GM23338 (cell line): ENCODE data around the gene TBC1D2B. TPM values are rescaled to one million over a fixed set of nuclear protein-coding genes. Genes with fewer than 3 reads are reported as not detected.

Source experiments
- ATAC-seq: fragments of 200-7000 bp; cut with Tn5 transposase; 3 replicates; pipeline ENCODE4 v1.9.1; 2020
- DNase-seq: peaks from one replicate; pipeline ENCODE4 v3.0.0-alpha.2; 2015; ENCODE audit warnings: low spot score
- H2AFZ ChIP-seq: fragments of 200-600 bp; sonication (generic); 2 replicates; pipeline ENCODE4 v1.8.0; 2016; ENCODE audit warnings: antibody characterized with exemption, mild to moderate bottlenecking, moderate library complexity
- H3F3A ChIP-seq: fragments of 200-600 bp; sonication (generic); replicated peaks from 2 replicates; pipeline ENCODE4 v1.8.0; 2017; ENCODE audit warnings: antibody characterized with exemption, mixed run types, low read depth
- H3K27ac ChIP-seq: fragments of 200-600 bp; sonication (generic); 2 replicates; pipeline ENCODE4 v1.6.1; 2016; ENCODE audit warnings: low read depth
- H3K27me3 ChIP-seq: fragments of 200-600 bp; sonication (generic); 2 replicates; pipeline ENCODE4 v1.8.0; 2016; ENCODE audit warnings: mild to moderate bottlenecking, mixed run types, moderate library complexity; ENCODE audit not compliant: insufficient read depth
- H3K36me3 ChIP-seq: fragments of 200-600 bp; sonication (generic); 2 replicates; pipeline ENCODE4 v1.8.0; 2016; ENCODE audit warnings: mild to moderate bottlenecking; ENCODE audit not compliant: insufficient read depth
- H3K4me1 ChIP-seq: fragments of 200-600 bp; sonication (generic); 2 replicates; pipeline ENCODE4 v1.8.0; 2016; ENCODE audit warnings: mild to moderate bottlenecking, moderate library complexity; ENCODE audit not compliant: insufficient read depth
- H3K4me2 ChIP-seq: fragments of 200-600 bp; sonication (generic); 2 replicates; pipeline ENCODE4 v1.7.1; 2017; ENCODE audit warnings: mixed run types
- H3K4me3 ChIP-seq: fragments of 200-600 bp; sonication (generic); 2 replicates; pipeline ENCODE4 v1.6.1; 2016; ENCODE audit warnings: mixed run types
- H3K79me2 ChIP-seq: fragments of 200-600 bp; sonication (generic); replicated peaks from 2 replicates; pipeline ENCODE4 v1.8.0; 2017; ENCODE audit warnings: mild to moderate bottlenecking; ENCODE audit not compliant: insufficient read depth
- H3K9me2 ChIP-seq: fragments of 200-600 bp; sonication (generic); 2 replicates; pipeline ENCODE4 v1.8.0; 2017; ENCODE audit not compliant: insufficient read depth
- H4K20me1 ChIP-seq: fragments of 200-600 bp; sonication (generic); replicated peaks from 2 replicates; pipeline ENCODE4 v1.8.0; 2017; ENCODE audit warnings: mild to moderate bottlenecking; ENCODE audit not compliant: insufficient read depth
- H3K27ac Mint-ChIP-seq: 2 replicates; pipeline ENCODE4 v1.8.0; 2020; ENCODE audit warnings: inconsistent platforms, mild to moderate bottlenecking, moderate library complexity, mixed read lengths
- H3K27me3 Mint-ChIP-seq: 3 replicates; pipeline ENCODE4 v1.8.0; 2022; ENCODE audit warnings: low read depth, mild to moderate bottlenecking, moderate library complexity, mixed read lengths, inconsistent platforms; ENCODE audit not compliant: insufficient read depth, poor library complexity
- H3K36me3 Mint-ChIP-seq: 3 replicates; pipeline ENCODE4 v1.8.0; 2021; ENCODE audit warnings: low read depth, mild to moderate bottlenecking, inconsistent platforms, moderate library complexity, mixed read lengths
- H3K4me1 Mint-ChIP-seq: 3 replicates; pipeline ENCODE4 v1.8.0; 2020; ENCODE audit warnings: mild to moderate bottlenecking, inconsistent platforms, mixed read lengths
- H3K4me3 Mint-ChIP-seq: 3 replicates; pipeline ENCODE4 v1.8.0; 2021; ENCODE audit warnings: moderate library complexity, mild to moderate bottlenecking, inconsistent platforms, mixed read lengths
- H3K9me3 Mint-ChIP-seq: 3 replicates; pipeline ENCODE4 v1.8.0; 2020; ENCODE audit warnings: moderate library complexity, mild to moderate bottlenecking, inconsistent platforms, mixed read lengths
- CREB1 ChIP-seq: fragments of 250-450 bp; sonication (Bioruptor Pico); IDR thresholded peaks from 2 replicates; pipeline ENCODE4 v1.5.0; 2020; ENCODE audit warnings: low read depth, mild to moderate bottlenecking, moderate library complexity
- CTCF ChIP-seq, 2 experiments: fragments of 200-600 bp in 1 of 2; sonication (generic) in 1 of 2; conservative IDR thresholded peaks; 2 replicates each; pipeline versions ENCODE4 v1.5.1 to v1.6.1; 2016 to 2017; ENCODE audit warnings: antibody characterized with exemption in 2 of 2, low read depth in 2 of 2, mild to moderate bottlenecking in 2 of 2, moderate library complexity in 1 of 2
- ETS1 ChIP-seq: IDR thresholded peaks from 2 replicates; pipeline ENCODE4 v1.6.1; 2016; ENCODE audit warnings: antibody characterized with exemption
- EZH2 ChIP-seq: fragments of 200-600 bp; sonication (generic); IDR thresholded peaks from one replicate; pipeline ENCODE4 v1.8.0; 2017; ENCODE audit warnings: antibody characterized with exemption, mild to moderate bottlenecking, low read depth; ENCODE audit not compliant: unreplicated experiment
- EZH2phosphoT487 ChIP-seq: fragments of 200-600 bp; sonication (generic); IDR thresholded peaks from one replicate; pipeline ENCODE4 v1.8.1; 2018; ENCODE audit warnings: antibody characterized with exemption; ENCODE audit not compliant: unreplicated experiment
- JUNB ChIP-seq: IDR thresholded peaks from one replicate; pipeline ENCODE4 v1.6.1; 2016; ENCODE audit warnings: antibody characterized with exemption; ENCODE audit not compliant: unreplicated experiment
- NANOG ChIP-seq: IDR thresholded peaks from 2 replicates; pipeline ENCODE4 v1.6.1; 2016; ENCODE audit warnings: antibody characterized with exemption, borderline replicate concordance
- POLR2AphosphoS5 ChIP-seq: IDR thresholded peaks from 2 replicates; pipeline ENCODE4 v1.6.1; 2016; ENCODE audit warnings: antibody characterized with exemption, low read depth
- REST ChIP-seq: IDR thresholded peaks from one replicate; pipeline ENCODE4 v1.6.1; 2018; ENCODE audit warnings: antibody characterized with exemption; ENCODE audit not compliant: unreplicated experiment
- STAT1 ChIP-seq: IDR thresholded peaks from one replicate; pipeline ENCODE4 v1.6.1; 2016; ENCODE audit warnings: antibody characterized with exemption; ENCODE audit not compliant: unreplicated experiment
- ZNF114 ChIP-seq: fragments of 250-450 bp; sonication (Bioruptor Pico); IDR thresholded peaks from 2 replicates; pipeline ENCODE4 v1.5.0; 2020; ENCODE audit warnings: mild to moderate bottlenecking, moderate library complexity
- ZNF331 ChIP-seq: fragments of 250-450 bp; sonication (Bioruptor Pico); IDR thresholded peaks from 2 replicates; pipeline ENCODE4 v1.5.0; 2020; ENCODE audit warnings: low read depth, mild to moderate bottlenecking, moderate library complexity
- ZNF462 ChIP-seq: fragments of 250-450 bp; sonication (Bioruptor Pico); IDR thresholded peaks from 2 replicates; pipeline ENCODE4 v1.5.0; 2020; ENCODE audit warnings: mild to moderate bottlenecking, moderate library complexity
- polyA plus RNA-seq: library from polyadenylated mRNA; unstranded; fragments of >200 nt; fragmentation: Nextera tagmentation; extraction: Ambion mirVana; gene quantifications from 2 replicates; pipeline ENCODE4 v1.2.1, GENCODE V29; 2016
- total RNA-seq: library from RNA; depleted of rRNA; stranded (reverse); fragments of >200 nt; shearing (Covaris generic); gene quantifications from 2 replicates; pipeline ENCODE4 v1.2.3, GENCODE V29; 2014

The TBC1D2B gene
- total and polyA plus RNA-seq, 2 experiments from 2014 or later, result 3.6 to 17.8 TPM

GRCh38 chr15:78097667-78098066 lies 20.2 kb upstream of the TBC1D2B start:
- no peak for TF ChIP-seq ZNF114 (CRISPR knock-in tag)
- TF ChIP-seq ZNF462 (CRISPR knock-in tag), result no peak
- no peak for TF ChIP-seq EZH2phosphoT487
- no peak for TF ChIP-seq REST
- no peak for TF ChIP-seq CREB1 (CRISPR knock-in tag)
- TF ChIP-seq STAT1, result no peak
- no peak for TF ChIP-seq EZH2
- no peak for TF ChIP-seq JUNB
- TF ChIP-seq POLR2AphosphoS5, result no peak
- no peak for TF ChIP-seq ETS1
- TF ChIP-seq ZNF331 (CRISPR knock-in tag), result no peak
- no peak for TF ChIP-seq CTCF (conservative IDR thresholded peaks at IDR 0.05; ENCODE audit: low read depth in 2 of 2)
- no peak for TF ChIP-seq NANOG

More at GRCh38 chr15:78097667-78098066, 20.2 kb upstream of the TBC1D2B start:
- DNase-seq, result no peak
- Mint-ChIP-seq H3K27me3 (peaks cover 6% of the 10 kb centered on the region), H3K4me3 (no peak overlapping the region), H3K27ac (no peak overlapping the region), H3K9me3 (no peaks in the 10 kb centered on the region), H3K36me3 (no peaks in the 10 kb centered on the region), H3K4me1 (no peaks in the 10 kb centered on the region)
- Histone ChIP-seq H4K20me1 (no peaks in the 10 kb centered on the region), H3K4me1 (no peaks in the 10 kb centered on the region), H3K27me3 (no peaks in the 10 kb centered on the region), H3K27ac (no peak overlapping the region), H3F3A (no peaks in the 10 kb centered on the region), H3K79me2 (no peaks in the 10 kb centered on the region), H3K4me2 (no peak overlapping the region), H3K9me2 (no peaks in the 10 kb centered on the region), H3K4me3 (no peak overlapping the region), H2AFZ (no peak overlapping the region), H3K36me3 (no peaks in the 10 kb centered on the region)
- ATAC-seq, result no peak
